Motor neuron (in vitro differentiated cells): Measurements from ENCODE around the gene AKAP8L. TPM values are rescaled to one million over a fixed set of nuclear protein-coding genes. Genes with fewer than 3 reads are reported as not detected.

Source experiments
- ATAC-seq, 8 experiments: fragments of 200-7000 bp; cut with Tn5 transposase; replicated peaks in 6 of 8; 2 replicates each; pipeline ENCODE4 v1.8.0; 2021; ENCODE audit warnings: mild to moderate bottlenecking in 8 of 8, moderate library complexity in 8 of 8
- H3K27ac ChIP-seq, 2 donors: fragments of 250-450 bp; sonication (Bioruptor Pico); 2 replicates each; pipeline ENCODE4 v1.9.0; 2021; ENCODE audit warnings: antibody characterized with exemption in 2 of 2, mild to moderate bottlenecking in 2 of 2, moderate library complexity in 1 of 2
- H3K4me1 ChIP-seq, 2 donors: fragments of 250-450 bp; sonication (Bioruptor Pico); replicated peaks in 1 of 2; 2 replicates each; pipeline ENCODE4 v1.6.1; 2021; ENCODE audit warnings: antibody characterized with exemption in 2 of 2, mild to moderate bottlenecking in 2 of 2, moderate library complexity in 1 of 2
- H3K4me3 ChIP-seq, 5 donors: fragments of 250-450 bp; sonication (Bioruptor Pico); 2 replicates each; pipeline ENCODE4 v1.9.0; 2021; ENCODE audit warnings: antibody characterized with exemption in 5 of 5, mild to moderate bottlenecking in 5 of 5, moderate library complexity in 4 of 5
- WGBS, 10 experiments: fragments of 450-650 bp; shearing (Covaris generic); methylation state at CpG; one replicate each; pipeline ENCODE4 v1.0.0; 2022; 5-methylcytosine and 5-hydroxymethylcytosine counted together
- in situ Hi-C, 9 experiments: fragments of 400-800 bp; cut with MboI; loops; one replicate each; pipeline ENCODE4 v1.15.0; 2021; ENCODE audit warnings: low sequenced_read_pairs in 9 of 9, low pct_unique_long_range_greater_than_20kb in 2 of 9; ENCODE audit not compliant: unreplicated experiment in 9 of 9
- total RNA-seq, 8 experiments: library from RNA; unstranded; fragments of 300-600 nt; gene quantifications; 2 replicates each; pipeline versions ENCODE4 v1.2.3 to v1.2.4, GENCODE V29; 2022

Gene AKAP8L, protein sequence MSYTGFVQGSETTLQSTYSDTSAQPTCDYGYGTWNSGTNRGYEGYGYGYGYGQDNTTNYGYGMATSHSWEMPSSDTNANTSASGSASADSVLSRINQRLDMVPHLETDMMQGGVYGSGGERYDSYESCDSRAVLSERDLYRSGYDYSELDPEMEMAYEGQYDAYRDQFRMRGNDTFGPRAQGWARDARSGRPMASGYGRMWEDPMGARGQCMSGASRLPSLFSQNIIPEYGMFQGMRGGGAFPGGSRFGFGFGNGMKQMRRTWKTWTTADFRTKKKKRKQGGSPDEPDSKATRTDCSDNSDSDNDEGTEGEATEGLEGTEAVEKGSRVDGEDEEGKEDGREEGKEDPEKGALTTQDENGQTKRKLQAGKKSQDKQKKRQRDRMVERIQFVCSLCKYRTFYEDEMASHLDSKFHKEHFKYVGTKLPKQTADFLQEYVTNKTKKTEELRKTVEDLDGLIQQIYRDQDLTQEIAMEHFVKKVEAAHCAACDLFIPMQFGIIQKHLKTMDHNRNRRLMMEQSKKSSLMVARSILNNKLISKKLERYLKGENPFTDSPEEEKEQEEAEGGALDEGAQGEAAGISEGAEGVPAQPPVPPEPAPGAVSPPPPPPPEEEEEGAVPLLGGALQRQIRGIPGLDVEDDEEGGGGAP
- total RNA-seq: 100 to 1,000 TPM in 5 of 8 experiments, 10 to 100 TPM in 3; 71.1 to 147 (median 108) TPM

DNA sequence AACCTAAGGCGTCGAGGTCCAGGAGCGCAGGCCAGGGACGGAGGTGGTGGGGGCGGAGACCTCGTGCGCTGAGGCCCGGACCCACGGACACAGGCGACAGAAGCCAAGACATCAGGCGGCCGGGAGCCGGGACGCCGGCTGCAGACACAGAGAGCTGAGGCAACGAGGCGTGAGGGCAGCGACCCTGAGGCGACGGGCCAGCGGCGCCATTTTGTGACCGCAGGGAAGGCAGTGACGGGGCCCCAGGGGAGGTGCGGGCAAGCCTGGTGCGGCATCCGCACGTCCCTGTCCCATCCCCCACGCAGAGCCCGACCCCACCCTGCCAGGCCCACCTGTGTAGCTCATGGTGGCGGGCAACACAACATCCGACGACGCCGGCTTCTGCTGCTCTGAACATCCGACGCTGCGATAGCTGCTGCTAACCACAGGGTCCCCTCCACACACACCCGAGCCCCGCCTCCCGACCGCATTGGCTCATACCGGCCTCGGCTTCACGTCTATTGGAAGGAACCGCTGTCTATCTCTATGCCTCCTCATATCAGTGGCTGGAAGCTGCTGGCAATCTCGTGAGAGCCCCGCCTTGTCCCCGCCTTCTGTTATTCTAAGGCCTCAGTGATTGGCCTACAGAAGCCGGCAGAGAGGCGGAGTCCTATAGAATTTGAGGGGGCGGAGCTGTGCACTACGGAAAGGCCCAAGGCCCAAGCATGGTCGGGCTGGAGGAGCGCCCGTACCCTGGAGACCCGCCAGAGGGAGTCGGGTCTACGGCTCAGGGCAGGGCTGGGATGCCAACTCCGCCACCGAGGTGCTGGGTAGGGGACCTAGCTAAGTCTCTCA is at the start of gene AKAP8L:
TSS of gene AKAP8L (minus strand) at position 410 of the 834 bp plus-strand sequence. CDS start at position 345, 65 bp downstream.
- Histone ChIP-seq H3K4me3 (peak within 1 kb of the TSS; percentile 79 to 99 (median 91)), H3K27ac (peak within 1 kb of the TSS; percentile 94 to 95), H3K4me1 (peaks cover 14 to 16% of the 10 kb centered on the region in 2 donors)
- in situ Hi-C loops: loop anchor here in 1 of 9 experiments (25.0 kb wide), 1 partner anchor 769 kb away; the partner anchor contains the start of genes AP1M1 and FAM32A
- 0 to 2% (median 0%) methylated on average over 2 to 11 of the region's 61 CpGs; no CpG with 5 or more reads in 5 of the 10 experiments for WGBS, 10 experiments
- ATAC-seq: peak; percentile 90 to 96 (median 95)

- Histone ChIP-seq H3K4me3 (no peak overlapping the region), H3K27ac (no peak overlapping the region), H3K4me1 (no peaks in the 10 kb centered on the region)
- WGBS, 10 experiments: 58 to 88% (median 68%) methylated on average over 1 to 6 of the region's 6 CpGs; no CpG with 5 or more reads in 3 of the 10 experiments
- in situ Hi-C loops: no loop called here
- ATAC-seq: no peak
Observed at GRCh38 chr19:15467734-15468214, 49.0 kb upstream of the AKAP8L start.

DNA sequence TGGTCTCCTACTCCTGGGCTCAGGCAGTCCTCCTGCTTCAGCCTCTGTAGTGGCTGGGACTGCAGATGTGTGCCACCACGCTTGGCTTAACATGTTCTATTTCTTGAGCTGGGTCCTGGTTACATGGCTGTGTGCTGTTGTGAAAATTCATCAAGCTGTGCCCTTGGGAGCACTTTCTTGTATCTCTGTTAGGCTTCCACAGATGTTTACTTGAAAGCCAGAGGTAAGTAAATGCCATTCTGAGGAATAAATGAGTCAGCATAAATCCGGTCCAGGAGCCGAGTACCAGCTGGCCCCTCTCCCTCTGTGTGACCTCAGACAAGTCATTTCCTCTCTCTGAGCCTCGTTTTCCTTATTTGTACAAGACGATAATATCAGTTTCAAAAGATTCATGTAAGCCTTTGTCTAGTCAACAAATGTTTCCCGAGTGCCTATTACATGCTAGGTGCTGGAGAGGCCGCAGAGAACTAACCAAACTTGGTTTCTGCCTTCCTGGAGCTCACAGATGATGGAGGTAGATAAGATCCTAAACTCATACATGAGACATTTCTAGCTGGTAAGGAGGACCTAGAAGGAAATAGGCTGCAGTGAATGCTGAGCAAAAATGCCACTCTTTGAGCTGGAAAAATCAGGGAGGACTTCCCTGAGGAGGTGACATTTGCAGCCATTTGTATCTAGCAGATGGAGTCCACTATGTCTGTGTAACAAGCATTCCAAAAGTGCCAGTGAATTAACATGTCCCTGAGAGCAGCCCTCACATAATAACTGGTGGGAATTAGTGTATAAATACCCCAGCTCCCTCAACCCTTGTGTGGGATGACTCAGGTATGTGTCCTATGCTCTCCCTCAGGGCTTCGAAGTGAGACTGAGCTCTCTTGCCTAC is 48.3 kb upstream of the AKAP8L start:
- Histone ChIP-seq H3K4me3 (no peak overlapping the region), H3K27ac (no peak overlapping the region), H3K4me1 (no peaks in the 10 kb centered on the region)
- 0 to 42% (median 24%) methylated on average over 1 to 7 of the region's 8 CpGs for WGBS, 10 experiments
- ATAC-seq: no peak
- in situ Hi-C loops: no loop called here

DNA sequence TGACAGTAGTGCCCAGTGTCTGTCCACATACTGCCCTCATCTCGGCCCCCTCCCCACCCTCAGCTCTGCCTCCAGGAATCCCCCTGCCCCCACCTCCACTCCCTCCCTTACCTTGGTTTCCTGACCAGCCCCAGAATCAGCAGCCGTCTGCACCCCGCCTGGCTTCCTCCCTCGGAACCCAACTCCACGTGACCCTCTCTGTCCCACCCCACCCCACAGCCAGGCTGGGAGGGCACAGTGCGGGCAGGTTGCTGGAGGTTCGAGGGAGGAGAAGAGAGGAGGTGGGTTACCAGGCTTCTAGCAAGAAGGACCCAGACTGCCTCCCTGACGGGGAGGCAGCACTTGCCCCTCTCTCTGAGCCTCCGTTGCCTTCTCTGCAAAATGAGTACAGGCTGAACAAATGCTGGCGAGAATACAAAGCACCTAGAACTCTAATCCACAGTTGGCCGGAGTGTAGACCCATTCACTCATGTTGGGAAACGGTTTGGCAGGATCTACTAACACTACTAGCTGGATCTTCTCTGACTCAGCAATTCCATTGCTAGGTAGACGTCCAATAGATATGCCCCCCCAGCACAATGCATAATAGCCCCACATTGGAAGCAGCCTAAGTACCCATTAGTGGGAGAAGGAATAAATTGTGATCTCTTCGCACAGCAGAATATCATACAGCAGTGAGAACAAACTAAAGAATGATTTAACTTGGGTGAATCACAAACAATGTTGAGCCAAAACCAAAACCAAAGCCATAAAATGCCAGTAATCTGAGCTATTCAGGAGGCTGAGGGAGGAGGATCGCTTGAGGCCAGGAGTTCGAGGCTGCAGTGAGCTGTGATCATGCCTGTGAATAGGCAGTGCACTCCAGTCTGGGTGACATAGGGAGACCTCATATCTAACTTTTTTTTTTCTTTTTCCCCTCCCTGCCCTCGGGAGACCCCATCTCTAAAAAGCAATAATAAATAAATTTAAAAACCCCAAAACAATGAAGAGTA is 45.9 kb upstream of the AKAP8L start, which contains the start of gene RASAL3:
TSS of gene RASAL3 (minus strand) at position 151 of the 992 bp plus-strand sequence. CDS start 186 bp downstream, outside the sequence.
- 0 to 100% (median 50%) methylated on average over 1 to 7 of the region's 17 CpGs; no CpG with 5 or more reads in 1 of the 10 experiments for WGBS, 10 experiments
- in situ Hi-C loops: no loop called here
- no peak for ATAC-seq
- H3K4me3 ChIP-seq: no peak within 1 kb of the TSS
- no peaks in the 10 kb centered on the region for H3K4me1 ChIP-seq
- H3K27ac ChIP-seq: no peak within 1 kb of the TSS

DNA sequence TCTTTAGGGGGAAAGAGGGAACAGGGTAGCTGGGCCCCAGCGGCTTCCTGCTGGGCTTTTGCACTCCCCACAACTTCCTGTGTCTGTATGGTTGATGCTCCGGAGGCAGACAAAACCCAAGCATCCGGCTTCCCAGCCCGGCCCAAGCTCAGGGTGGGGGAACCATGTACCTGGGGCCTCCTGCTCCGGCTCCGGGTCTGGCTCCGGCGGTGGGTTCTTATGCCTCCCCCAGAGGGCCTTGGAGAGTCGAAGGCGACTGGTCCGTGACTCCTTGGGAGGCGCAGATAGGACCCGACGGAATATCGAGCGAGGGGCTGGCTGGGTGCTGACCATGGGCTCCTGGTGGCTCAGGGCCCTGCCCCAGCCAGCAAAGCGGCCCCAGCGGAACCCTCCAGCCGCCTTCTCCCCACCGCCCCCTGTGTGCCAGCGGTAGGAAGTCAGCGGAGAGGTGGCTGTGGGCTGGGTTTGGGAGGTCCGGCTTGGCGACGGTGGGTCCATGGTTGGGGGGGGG is 45.1 kb upstream of the AKAP8L start:
- H3K4me1 ChIP-seq: no peaks in the 10 kb centered on the region
- no peak for ATAC-seq
- WGBS, 10 experiments: 0 to 61% (median 57%) methylated on average over 1 to 12 of the region's 25 CpGs; no CpG with 5 or more reads in 7 of the 10 experiments
- H3K4me3 ChIP-seq: no peak overlapping the region
- H3K27ac ChIP-seq: no peak overlapping the region
- in situ Hi-C loops: no loop called here

DNA sequence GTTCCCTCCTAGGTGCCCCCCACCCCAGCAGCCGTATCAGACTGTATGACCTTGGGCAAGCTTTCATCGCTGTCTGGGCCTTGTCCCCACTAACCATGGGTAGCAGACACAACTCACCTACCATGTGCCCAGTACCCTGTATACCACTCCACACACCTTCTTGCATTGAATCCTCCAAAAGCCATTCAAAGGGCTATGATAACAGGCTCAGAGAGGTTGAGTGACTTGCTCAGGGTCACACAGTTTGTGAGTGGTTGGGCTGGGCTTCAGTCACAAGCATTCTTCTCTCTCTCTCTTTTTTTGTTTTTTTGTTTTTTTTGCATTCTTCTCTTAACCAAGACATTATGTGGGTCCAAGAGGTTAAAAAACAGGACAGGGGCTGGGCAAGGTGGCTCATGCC is 42.9 kb upstream of the AKAP8L start:
- H3K27ac ChIP-seq: no peak overlapping the region
- no peak for ATAC-seq
- no peak overlapping the region for H3K4me3 ChIP-seq
- in situ Hi-C loops: no loop called here
- WGBS, 10 experiments: no CpG with 5 or more reads among the region's 2 CpGs
- H3K4me1 ChIP-seq: peaks cover 0 to 8% of the 10 kb centered on the region in 2 donors

GRCh38 chr19:15457701-15458484 is 39.1 kb upstream of the AKAP8L start:
- in situ Hi-C loops: no loop called here
- no peak overlapping the region for H3K27ac ChIP-seq
- H3K4me1 ChIP-seq: peaks cover 2 to 8% of the 10 kb centered on the region in 2 donors
- peak overlapping the region; percentile 13 to 31 (median 24) for H3K4me3 ChIP-seq
- WGBS, 10 experiments: 0 to 80% (median 10%) methylated on average over 1 to 11 of the region's 54 CpGs; no CpG with 5 or more reads in 5 of the 10 experiments
- ATAC-seq: peak in 2 of 8 experiments; percentile 3 to 8

DNA sequence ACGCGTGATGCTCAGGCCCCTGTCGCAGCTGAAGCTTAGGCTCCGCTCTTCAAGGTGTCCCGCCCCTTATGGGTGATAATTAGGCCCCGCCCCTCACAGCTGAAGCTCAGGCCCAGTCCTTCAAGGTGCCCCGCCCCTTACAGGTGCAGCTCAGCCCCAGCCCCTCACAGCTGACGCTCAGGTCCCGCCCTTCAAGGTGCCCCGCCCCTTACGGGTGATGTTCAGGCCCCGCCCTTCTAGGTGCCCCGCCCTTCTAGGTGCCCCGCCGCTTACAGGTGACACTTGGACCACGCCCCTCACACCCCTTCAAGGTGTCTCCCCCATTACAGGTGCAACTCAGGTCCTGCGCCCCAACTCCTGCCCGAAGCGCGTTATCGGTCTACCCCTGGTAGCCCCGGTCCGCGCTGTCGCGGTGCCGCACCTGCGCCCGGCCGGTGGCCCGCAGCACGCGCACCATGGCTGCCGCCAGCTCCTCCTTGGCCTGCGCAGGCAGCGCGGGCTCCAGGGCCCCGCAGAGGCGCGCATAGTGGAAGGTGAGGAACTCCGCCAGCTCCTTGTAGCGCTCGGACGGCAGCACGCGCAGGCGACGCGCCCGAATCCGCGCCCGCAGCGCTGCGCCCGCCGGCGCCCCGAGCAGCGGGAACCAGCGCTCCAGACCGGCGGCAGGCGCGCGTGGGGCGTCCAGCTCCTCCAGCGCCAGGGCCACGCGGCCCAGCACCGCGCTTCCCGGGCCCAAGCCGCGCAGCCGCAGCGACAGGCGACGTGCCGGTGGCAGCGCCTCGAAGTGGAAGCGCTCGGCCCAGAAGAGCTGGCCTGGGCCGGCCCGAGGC is 38.3 kb upstream of the AKAP8L start:
- in situ Hi-C loops: no loop called here
- no CpG with 5 or more reads among the region's 86 CpGs for whole genome bisulfite sequencing, 10 experiments
- Histone ChIP-seq H3K27ac (no peak overlapping the region), H3K4me1 (peaks cover 2 to 8% of the 10 kb centered on the region in 2 donors), H3K4me3 (peak overlapping the region; percentile 13 to 31 (median 24))
- peak in 6 of 8 experiments; percentile 5 to 77 (median 69) for ATAC-seq

DNA sequence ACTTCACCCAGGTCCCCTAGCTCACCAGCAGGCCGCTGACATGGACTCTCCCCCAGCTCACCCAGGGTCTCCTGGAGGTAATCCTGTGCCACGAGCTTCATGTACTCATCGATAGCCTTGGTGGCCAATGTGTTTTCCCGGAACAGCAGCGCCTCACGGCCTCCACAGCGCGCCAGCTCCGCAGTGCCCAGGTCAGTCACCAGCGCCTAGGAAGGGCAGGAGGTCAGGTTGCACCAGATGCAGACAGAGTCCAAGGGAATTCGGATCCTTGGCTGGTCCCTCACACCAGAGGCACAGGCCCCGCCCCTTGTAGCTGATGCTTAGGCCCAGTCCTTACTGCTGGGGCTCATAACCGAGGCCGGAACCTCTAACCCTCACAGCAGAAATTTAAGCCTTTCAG is 37.7 kb upstream of the AKAP8L start:
- WGBS, 10 experiments: 0 to 20% (median 10%) methylated on average over 1 to 8 of the region's 14 CpGs; no CpG with 5 or more reads in 7 of the 10 experiments
- H3K4me1 ChIP-seq: peaks cover 2 to 8% of the 10 kb centered on the region in 2 donors
- no peak overlapping the region for H3K27ac ChIP-seq
- H3K4me3 ChIP-seq: peak overlapping the region in 2 of 5 donors; percentile 23 to 30
- in situ Hi-C loops: no loop called here
- ATAC-seq: no peak
